NCI-H446 treated with DMSO at 0.1 percent for 48 hours (cell line): ENCODE data around the gene VSIG10L2.
"Not testable (repeated sequence)": the region's sequence is repeated elsewhere in the genome, so short reads cannot be mapped to it uniquely, and the experiment has no call there.

Source experiments
- DNase-seq: peaks from one replicate; lab custom pipeline; 2025; lab: John Stamatoyannopoulos, UW

Gene VSIG10L2

GRCh38 chr11:125967515-125967914, 21.7 kb downstream of the VSIG10L2 start:
- no peak for DNase-seq

- no peak for DNase-seq
These were observed 22.5 kb downstream of the VSIG10L2 start for GRCh38 chr11:125968354-125968753.

- DNase-seq: no peak
These were observed 25.8 kb downstream of the VSIG10L2 start for GRCh38 chr11:125971618-125972017.

- DNase-seq: no peak
These were observed 28.4 kb downstream of the VSIG10L2 start for GRCh38 chr11:125974284-125974683.

GRCh38 chr11:125975634-125976033, 29.8 kb downstream of the VSIG10L2 start:
- no peak for DNase-seq

GRCh38 chr11:125976156-125976555, 30.3 kb downstream of the VSIG10L2 start:
- DNase-seq: no peak

- DNase-seq: no peak
These were observed 31.5 kb downstream of the VSIG10L2 start for GRCh38 chr11:125977333-125977732.

GRCh38 chr11:125978181-125978716, 32.4 kb downstream of the VSIG10L2 start:
- DNase-seq: no peak

GRCh38 chr11:125978778-125979407, 33.0 kb downstream of the VSIG10L2 start:
- DNase-seq: no peak

GRCh38 chr11:125979511-125979910, 33.7 kb downstream of the VSIG10L2 start:
- no peak for DNase-seq

- DNase-seq: no peak
These were observed 34.6 kb downstream of the VSIG10L2 start for GRCh38 chr11:125980436-125980835.

- no peak for DNase-seq
These were observed 36.5 kb downstream of the VSIG10L2 start for GRCh38 chr11:125982348-125982730.

- not testable (repeated sequence) for DNase-seq
These were observed 40.1 kb downstream of the VSIG10L2 start for GRCh38 chr11:125985956-125986355.

GRCh38 chr11:125987066-125987641, 41.3 kb downstream of the VSIG10L2 start:
- DNase-seq: no peak

- DNase-seq: no peak
These were observed 44.4 kb downstream of the VSIG10L2 start for GRCh38 chr11:125990244-125990643.

GRCh38 chr11:125992893-125993292, 47.0 kb downstream of the VSIG10L2 start:
- DNase-seq: no peak

GRCh38 chr11:125994509-125994908, 48.7 kb downstream of the VSIG10L2 start:
- no peak for DNase-seq

GRCh38 chr11:125995313-125995712, 49.5 kb downstream of the VSIG10L2 start:
- DNase-seq: no peak

- no peak for DNase-seq
These were observed 52.4 kb downstream of the VSIG10L2 start for GRCh38 chr11:125998267-125998666.

- DNase-seq: no peak
These were observed 53.5 kb downstream of the VSIG10L2 start for GRCh38 chr11:125999234-125999880.

- DNase-seq: no peak
These were observed 56.3 kb downstream of the VSIG10L2 start for GRCh38 chr11:126002181-126002580.
